NOMO-1 (cell line): Measurements from ENCODE around the gene IL20RA.
A peak's percentile ranks its signal among the peaks of the same experiment; 100 is the strongest.

Source experiments
- DNase-seq, 2 experiments: peaks; one replicate each; lab custom pipeline; 2025; ENCODE audit not compliant: unreplicated experiment in 2 of 2; lab: John Stamatoyannopoulos, UW

The IL20RA gene

GRCh38 chr6:137046871-137047412 lies 2.2 kb upstream of the IL20RA start:
- DNase-seq, result no peak

GRCh38 chr6:137045222-137045789 lies 541 bp upstream of the IL20RA start:
- DNase-seq, result no peak

- peak in 1 of 2 experiments; percentile 25 for DNase-seq
These were observed 927 bp downstream of the IL20RA start for GRCh38 chr6:137043710-137044365.

- no peak for DNase-seq
These were observed 4.4 kb downstream of the IL20RA start for GRCh38 chr6:137040393-137040792.

GRCh38 chr6:137039010-137039409 lies 5.8 kb downstream of the IL20RA start:
- no peak for DNase-seq

- no peak for DNase-seq
These were observed 8.0 kb downstream of the IL20RA start for GRCh38 chr6:137036566-137037300.

DNA sequence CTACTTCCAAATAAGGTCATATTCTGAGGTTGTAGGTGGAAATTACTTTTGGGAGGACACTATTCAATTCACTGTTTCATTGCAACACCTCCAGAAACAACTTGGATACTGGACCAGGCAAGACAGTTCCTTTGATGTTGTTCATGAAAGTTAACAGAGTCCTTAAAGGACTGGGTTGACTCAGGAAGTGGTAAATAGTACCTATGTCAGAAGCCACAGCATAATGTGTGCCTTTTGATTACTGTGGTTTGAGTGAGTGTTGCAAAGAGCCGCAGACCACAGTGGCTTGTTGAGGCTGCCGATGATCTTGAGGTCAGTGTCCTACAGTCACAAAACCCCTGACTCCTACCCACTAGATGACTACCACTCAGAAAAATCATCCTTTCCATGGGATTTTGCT lies 10.9 kb downstream of the IL20RA start:
- DNase-seq, result peak; percentile 45 to 77

DNA sequence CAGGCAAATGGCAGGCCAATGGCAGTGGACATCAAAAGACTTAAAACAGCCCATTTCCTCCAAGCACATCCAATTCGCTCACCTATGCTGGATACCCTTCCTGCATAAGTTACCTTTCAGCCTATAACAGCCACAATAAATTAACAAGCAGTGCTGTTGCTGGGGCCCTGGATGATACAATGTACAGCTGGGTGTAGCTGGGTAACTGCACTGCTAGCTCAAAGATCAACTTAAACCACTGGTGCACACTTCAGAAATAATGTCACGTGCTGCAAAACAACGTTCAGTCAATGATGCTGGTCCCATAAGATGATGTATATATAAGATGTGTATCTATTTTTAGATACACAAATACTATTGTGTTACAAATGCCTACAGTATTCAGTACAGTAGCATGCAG lies 13.6 kb downstream of the IL20RA start:
- no peak for DNase-seq

DNA sequence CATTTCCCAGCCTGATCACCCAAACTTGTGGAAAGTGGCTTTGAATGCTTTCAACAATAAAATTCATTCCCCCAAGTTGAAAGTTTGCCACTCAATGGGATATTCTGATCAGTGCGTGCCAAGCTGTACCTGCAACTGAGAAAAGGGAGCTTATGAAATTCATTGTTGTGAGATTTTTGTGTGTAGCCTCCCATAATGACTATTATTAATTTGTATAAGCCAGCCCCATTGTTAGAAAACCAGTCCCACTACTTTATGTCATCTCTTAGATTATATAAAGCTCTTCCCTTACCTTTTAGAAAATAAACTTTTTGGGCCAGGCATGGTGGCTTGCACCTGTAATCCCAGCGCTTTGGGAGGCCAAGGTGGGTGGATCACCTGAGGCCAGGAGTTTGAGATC lies 15.9 kb downstream of the IL20RA start:
- no peak for DNase-seq

GRCh38 chr6:137025786-137026730 lies 18.7 kb downstream of the IL20RA start:
- DNase-seq, result peak in 1 of 2 experiments; percentile 20

- no peak for DNase-seq
These were observed 20.4 kb downstream of the IL20RA start for GRCh38 chr6:137024237-137024990.

- no peak for DNase-seq
These were observed 24.0 kb downstream of the IL20RA start for GRCh38 chr6:137020776-137021175.

DNA sequence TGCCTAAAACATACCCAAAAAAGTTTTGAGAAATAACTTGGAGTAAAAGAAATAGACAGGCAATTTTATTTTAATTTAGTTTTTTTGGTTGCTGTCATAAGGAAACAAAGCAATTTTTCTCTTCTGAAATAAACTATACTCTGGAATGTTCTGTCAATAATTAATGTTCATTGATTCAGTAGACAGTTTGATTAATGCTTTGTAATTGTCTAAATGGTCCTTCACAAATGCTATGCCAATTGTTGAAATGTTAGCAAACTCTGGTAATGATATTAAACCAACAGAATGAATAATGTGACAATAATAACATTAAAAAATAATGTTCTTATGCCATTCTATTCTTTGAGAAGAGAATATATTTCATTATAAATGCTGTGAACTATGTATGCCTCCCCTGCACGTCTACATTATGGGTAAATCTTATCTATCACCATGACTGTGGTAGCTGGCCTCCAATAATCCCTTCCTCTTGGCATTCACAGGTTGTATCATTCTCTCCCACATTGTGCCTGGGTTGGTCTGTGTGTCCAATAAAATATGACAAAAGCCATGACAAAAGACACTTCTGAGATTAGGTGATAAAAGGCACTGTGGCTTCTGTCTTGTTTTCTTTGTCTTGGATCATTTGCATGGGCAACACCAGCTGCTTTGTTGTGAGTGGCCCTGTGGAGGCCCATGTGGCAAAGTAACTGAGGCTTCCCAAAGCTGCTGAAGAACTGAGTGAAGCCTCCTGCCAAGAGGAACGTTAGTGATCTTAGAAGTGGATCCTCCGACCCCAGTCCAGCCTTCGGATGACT lies 25.1 kb downstream of the IL20RA start:
- DNase-seq, result no peak

DNA sequence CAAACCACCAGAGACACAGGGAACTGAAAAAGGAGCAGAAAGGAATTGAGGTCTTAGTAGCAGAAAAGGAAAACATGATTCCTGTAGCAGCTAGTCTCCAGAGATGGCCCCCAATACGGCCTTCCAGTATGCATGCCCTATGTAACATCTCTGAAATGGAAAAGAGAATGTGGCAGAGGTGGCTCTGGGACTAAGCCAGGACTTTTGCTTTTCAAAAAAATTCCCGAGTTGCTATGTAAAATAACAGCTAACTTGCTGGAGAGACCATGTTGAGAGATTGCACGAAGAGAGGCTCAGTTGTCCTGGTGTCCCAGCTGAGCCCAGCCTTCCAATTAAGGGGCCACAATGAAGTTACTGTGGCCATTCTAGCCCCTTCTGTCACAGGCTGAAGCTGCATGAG lies 27.7 kb downstream of the IL20RA start:
- DNase-seq, result no peak

GRCh38 chr6:137016356-137016755 lies 28.4 kb downstream of the IL20RA start:
- DNase-seq, result no peak

DNA sequence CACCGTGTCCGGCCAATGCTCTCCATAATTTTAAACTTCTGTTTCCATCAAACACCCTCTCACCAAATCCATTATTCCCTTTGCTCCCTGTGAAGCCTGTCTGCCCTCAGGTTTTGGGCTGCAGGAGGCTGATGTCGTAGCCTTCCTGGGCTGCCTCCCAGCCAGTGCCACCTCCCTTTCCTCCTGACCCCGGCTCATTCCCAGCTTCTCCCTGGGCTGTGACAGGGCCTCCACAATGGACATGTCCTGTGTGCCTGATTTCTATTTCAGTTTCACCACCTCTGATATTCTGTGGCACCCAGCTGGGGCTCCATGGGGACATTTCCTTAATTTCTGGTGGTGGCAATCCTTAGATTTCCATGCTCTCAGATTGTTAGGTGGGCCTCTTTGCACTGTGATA lies 28.8 kb downstream of the IL20RA start:
- no peak for DNase-seq

DNA sequence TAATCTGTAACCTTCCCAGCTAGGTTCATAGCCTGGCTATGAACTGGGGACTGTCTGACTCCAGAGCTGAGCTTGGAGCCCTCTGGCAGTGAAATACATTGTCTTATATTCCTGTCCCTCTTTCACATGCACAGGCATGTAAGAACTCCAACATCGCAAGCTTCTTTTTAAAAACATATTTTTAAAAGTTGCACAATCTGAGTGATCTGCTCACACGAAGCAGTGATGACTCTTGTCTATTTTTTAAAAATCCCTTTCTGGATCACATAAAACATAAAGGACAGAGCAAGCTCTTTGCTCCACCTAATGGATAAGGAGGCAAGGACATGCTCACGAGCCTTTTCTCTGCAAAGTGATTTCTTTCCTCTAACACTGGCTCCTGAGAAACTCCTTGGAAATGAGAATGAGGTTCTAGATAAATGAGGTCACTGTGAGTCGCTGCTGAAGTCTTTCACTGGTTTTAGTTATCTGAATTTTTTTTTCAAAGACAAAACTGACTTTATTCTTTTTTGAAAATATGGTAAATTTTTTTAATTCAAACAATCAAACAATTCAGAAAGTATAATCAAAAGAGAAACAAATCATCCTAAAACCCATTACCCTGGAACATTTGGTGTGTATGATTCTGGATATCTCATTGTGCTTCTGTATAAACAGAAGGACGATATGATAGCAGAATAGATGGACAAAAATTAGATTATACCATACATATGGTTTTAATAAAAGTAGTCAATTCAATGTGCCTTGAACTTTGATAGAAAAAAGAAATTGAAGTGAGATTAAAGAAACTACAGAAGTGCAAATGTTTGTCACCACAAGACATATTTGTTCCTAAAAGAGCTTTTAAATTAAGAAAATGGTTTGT lies 30.8 kb downstream of the IL20RA start:
- DNase-seq, result no peak

- DNase-seq, result no peak
These were observed 31.7 kb downstream of the IL20RA start for GRCh38 chr6:137013031-137013430.
